HG03378 (cell line): ENCODE results near the gene AOX1.
"Not testable (repeated sequence)": the region's sequence is repeated elsewhere in the genome, so short reads cannot be mapped to it uniquely, and the experiment has no call there.

Experiments used
- ATAC-seq: cut with Tn5 transposase; IDR thresholded peaks from one replicate; pipeline ENCODE4 v1.9.1; 2021; ENCODE audit warnings: mild to moderate bottlenecking, moderate library complexity; ENCODE audit not compliant: unreplicated experiment

The AOX1 gene

GRCh38 chr2:200625282-200625681, 39.5 kb downstream of the AOX1 start:
- no peak for ATAC-seq

- no peak for ATAC-seq
Observed at GRCh38 chr2:200625958-200626363, 40.1 kb downstream of the AOX1 start.

GRCh38 chr2:200627110-200627770, 41.4 kb downstream of the AOX1 start:
- ATAC-seq, result no peak

- ATAC-seq, result not testable (repeated sequence)
Observed at GRCh38 chr2:200628461-200628860, 42.6 kb downstream of the AOX1 start.

GRCh38 chr2:200631287-200631686, 45.5 kb downstream of the AOX1 start:
- ATAC-seq, result no peak

GRCh38 chr2:200634231-200634964, 48.6 kb downstream of the AOX1 start:
- ATAC-seq, result no peak

- ATAC-seq, result no peak
Observed at GRCh38 chr2:200635251-200635650, 49.4 kb downstream of the AOX1 start.

- ATAC-seq, result no peak
Observed at GRCh38 chr2:200637901-200638300, 52.1 kb downstream of the AOX1 start.

GRCh38 chr2:200640176-200640575, 54.4 kb downstream of the AOX1 start:
- no peak for ATAC-seq

- ATAC-seq, result no peak
Observed at GRCh38 chr2:200640901-200641300, 55.1 kb downstream of the AOX1 start.

- not testable (repeated sequence) for ATAC-seq
Observed at GRCh38 chr2:200648518-200649281, 62.9 kb downstream of the AOX1 start.

GRCh38 chr2:200649724-200650123, 63.9 kb downstream of the AOX1 start:
- no peak for ATAC-seq

GRCh38 chr2:200650195-200650594, 64.4 kb downstream of the AOX1 start:
- ATAC-seq, result no peak

GRCh38 chr2:200652158-200652557, 66.3 kb downstream of the AOX1 start:
- no peak for ATAC-seq

GRCh38 chr2:200653021-200653420, 67.2 kb downstream of the AOX1 start:
- ATAC-seq, result no peak

GRCh38 chr2:200654823-200655222, 69.0 kb downstream of the AOX1 start:
- ATAC-seq, result no peak

GRCh38 chr2:200655918-200656580, 70.2 kb downstream of the AOX1 start:
- ATAC-seq, result no peak

GRCh38 chr2:200658278-200658864, 72.6 kb downstream of the AOX1 start:
- ATAC-seq, result no peak

GRCh38 chr2:200659410-200659809, 73.6 kb downstream of the AOX1 start:
- ATAC-seq, result no peak

GRCh38 chr2:200661477-200661876, 75.7 kb downstream of the AOX1 start:
- ATAC-seq, result no peak

- ATAC-seq, result no peak
Observed at GRCh38 chr2:200662727-200663126, 76.9 kb downstream of the AOX1 start.
